ENCODE results near the gene SYNPO. TPM values are rescaled to one million over a fixed set of nuclear protein-coding genes. Genes with fewer than 3 reads are reported as not detected.

SYNPO gene
- total RNA-seq, 1 donor from 2014 or later, result 22.6 TPM

DNA sequence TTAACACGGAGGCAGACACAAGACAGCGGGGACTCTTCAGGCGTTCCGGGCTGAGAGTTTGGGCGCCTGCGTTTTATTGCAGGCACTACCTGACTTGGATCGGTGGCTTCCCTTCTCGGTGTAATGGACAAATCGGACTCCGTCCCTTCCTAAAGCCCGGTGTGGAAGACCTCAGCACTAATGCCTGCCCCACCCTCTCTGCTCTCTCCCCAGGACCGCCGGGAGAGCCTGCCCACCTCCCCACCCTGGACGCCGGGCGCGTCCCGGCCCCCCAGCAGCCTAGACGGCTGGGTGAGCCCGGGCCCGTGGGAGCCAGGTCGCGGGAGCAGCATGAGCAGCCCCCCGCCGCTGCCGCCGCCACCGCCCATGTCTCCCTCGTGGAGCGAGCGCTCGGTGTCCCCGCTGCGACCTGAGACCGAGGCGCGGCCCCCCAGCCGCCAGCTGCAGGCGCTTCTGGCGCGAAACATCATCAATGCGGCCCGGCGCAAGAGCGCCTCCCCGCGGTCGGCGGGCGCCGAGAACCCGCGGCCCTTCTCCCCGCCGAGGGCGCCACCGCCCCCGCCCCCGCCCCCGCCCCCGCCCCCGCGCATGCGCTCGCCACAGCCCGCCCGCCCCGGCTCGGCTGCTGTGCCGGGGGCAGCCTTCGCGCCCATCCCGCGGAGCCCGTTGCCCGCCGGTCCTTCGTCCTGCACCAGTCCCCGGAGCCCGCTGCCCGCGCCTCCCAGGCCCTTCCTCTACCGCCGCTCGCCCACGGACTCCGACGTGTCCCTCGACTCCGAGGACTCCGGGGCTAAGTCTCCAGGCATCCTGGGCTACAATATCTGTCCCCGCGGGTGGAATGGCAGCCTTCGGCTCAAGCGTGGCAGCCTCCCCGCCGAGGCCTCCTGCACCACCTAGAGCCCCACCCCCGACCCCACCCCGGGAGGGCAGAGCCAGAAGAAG is 16.0 kb downstream of the SYNPO start:
- DNase-seq (ENCODE audit: low spot score), result peak; percentile 64

GRCh38 chr5:150658121-150658520 is 17.7 kb downstream of the SYNPO start:
- DNase-seq (ENCODE audit: low spot score), result no peak

DNA sequence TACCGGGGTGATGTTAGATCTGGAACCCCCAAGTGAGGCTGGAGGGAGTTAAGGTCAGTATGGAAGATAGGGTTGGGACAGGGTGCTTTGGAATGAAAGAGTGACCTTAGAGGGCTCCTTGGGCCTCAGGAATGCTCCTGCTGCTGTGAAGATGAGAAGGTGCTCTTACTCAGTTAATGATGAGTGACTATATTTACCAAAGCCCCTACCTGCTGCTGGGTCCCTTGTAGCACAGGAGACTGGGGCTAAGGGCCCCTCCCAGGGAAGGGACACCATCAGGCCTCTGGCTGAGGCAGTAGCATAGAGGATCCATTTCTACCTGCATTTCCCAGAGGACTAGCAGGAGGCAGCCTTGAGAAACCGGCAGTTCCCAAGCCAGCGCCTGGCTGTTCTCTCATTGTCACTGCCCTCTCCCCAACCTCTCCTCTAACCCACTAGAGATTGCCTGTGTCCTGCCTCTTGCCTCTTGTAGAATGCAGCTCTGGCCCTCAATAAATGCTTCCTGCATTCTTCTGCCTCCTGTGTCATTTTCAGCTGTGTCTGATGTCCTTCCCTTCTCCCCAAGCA is 18.3 kb downstream of the SYNPO start:
- no peak for DNase-seq (ENCODE audit: low spot score)

DNA sequence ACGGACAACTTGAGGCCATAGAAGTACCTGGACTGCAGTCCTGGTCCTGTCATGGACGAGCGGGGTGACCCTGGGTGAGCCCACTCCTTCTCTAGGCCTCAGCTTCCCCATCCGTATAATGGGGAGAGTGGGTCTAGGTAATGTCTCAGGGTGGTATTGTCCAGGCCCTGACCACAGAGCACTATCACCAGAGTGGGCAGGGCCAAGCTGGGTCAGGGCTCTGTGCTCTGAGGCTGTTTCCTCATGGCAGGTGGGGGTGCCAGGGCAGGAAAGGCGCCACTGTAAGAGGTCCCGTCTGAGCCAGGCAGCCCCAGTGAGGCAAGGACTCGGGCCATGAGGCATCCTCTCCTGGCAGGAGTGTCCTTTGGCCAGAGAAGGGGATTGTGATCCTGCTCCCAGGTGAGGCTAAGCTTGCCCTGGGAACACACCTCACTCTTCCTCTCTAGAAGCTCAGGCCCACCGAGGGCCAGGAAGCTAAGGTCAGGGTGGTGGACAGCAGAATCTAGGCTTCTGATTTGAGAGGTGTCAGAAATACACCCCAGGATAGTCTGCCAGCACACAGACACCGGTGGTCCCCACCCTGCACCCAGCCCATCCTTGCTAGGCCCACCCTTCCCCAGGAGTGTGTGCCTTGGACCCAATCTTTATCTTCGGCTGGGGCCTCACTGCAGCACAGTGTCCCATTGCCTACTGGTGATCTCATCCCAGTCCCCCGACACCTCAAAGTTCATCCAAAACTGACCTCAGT is 19.1 kb downstream of the SYNPO start:
- no peak for DNase-seq (ENCODE audit: low spot score)

GRCh38 chr5:150660108-150660831 is 19.8 kb downstream of the SYNPO start:
- DNase-seq (ENCODE audit: low spot score), result no peak

DNA sequence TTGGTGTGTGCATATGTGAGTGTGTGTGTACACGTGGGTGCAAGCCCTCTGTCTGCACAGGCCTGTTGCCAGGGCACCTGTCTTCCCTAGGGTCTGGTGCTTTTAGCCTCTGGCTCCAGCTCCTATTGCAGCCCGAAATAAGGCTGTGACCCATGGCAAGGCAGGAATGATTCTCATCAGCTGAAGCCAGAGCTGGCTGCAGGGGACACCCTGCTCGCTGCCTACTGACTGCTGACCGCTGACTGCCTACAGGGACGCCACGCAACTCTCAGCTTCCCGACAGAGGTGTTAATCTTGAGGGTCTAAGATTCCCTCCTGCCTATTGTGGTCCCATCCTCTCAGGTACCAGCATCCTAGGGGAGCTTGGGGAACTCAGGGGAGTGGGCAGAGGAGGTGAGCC is 20.6 kb downstream of the SYNPO start, which contains the start of gene MYOZ3:
Gene MYOZ3, plus strand, starts transcription at position 166 of the 400 bp plus-strand sequence. CDS start 1,691 bp downstream, outside the sequence.
- no peak for DNase-seq (ENCODE audit: low spot score)

DNA sequence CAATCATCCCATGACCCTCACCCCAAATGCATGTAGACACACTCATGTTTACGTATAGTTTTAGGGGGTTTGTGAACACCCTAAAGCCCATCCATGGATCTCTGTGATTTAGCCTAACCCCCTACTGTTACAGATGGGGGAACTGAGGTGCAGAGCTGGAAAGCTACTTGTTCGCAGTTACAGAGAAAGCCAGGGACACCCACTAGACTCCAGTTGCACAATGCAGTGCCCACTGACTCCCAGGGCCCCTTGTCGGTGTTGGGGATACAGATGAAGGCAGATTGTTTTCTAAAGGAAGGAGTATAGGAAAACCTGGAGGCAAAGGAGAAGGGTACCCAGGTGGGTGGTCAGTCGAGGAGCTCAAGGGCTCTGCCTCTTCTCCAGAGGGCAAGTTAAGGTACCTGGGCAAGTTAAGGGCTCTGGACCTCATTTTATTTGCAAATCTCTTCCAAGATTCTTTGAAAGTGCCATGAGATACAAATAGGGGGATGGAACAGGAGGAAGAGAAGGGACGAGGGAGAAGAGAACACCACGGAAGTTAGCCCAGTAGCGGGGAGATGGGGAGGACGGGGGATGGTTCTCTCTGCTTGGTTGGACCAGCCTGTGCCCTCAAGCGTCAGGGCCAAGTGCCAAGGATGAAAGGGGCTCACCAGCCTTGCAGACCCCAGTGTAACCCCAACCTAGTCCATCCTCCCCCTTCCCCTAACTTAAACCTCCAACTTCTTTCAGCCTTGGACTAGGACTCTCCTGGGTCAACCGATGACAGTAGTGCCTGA is 21.5 kb downstream of the SYNPO start:
- DNase-seq (ENCODE audit: low spot score), result no peak

DNA sequence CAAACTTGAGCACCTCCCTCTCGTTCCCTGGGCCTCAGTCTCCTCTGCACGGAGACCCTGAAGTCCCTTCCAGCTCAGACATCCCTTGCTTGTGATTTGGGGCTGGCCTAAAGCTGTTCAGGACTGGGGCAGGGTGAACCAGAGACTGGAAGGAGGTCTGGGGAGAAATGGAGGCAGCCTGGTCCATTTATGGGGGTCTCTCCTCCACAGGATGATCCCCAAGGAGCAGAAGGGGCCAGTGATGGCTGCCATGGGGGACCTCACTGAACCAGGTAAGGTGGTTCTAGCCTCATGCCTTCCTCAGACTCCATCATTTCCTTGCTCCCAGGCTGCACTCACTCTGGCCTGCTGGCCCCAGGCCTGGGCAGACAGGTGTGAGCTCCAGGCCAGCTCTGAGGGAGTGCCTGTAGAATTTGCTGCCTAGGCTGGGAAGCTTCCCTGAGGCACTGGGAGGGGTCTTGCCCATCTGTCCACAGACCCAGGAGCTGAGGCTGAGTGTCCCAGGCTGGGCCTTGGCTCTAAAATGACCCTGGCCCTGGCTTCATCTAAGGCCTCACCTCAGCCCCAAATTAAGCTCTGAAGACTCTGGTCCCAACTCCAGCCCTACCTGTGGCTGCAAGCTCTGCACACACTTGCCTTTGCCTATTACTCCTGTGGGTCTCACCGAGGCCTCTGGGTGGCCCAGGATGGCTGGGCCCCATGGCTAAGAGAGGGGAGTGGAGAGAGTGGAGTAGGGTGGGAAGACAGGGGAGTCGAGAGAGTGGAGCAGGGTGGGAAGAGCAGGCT is 22.5 kb downstream of the SYNPO start:
- DNase-seq (ENCODE audit: low spot score), result no peak

DNA sequence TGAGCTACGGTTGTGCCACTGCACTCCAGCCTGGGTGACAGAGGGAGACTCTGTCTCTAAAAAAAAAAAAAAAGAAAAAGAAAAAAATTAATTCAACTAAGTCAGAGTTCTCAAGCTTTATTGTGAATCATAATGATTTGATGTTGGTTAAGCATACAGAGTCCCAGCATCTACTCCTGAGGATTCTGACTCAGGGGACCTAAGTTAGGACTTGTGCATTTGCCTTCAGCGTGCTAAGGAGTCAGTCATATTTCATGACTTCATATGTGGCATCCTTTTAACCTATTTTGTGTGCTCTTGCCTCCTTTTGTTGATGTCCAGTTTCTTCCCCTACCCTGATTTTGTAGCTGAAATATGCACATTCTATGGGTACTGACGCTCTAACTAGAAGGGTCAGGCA is 23.5 kb downstream of the SYNPO start:
- DNase-seq (ENCODE audit: low spot score), result no peak

- DNase-seq (ENCODE audit: low spot score), result no peak
Observed at GRCh38 chr5:150665044-150665443, 24.6 kb downstream of the SYNPO start.

- no peak for DNase-seq (ENCODE audit: low spot score)
Observed at GRCh38 chr5:150670275-150670947, 30.0 kb downstream of the SYNPO start.

- no peak for DNase-seq (ENCODE audit: low spot score)
Observed at GRCh38 chr5:150670948-150671310, 30.5 kb downstream of the SYNPO start.

- no peak for DNase-seq (ENCODE audit: low spot score)
Observed at GRCh38 chr5:150671509-150672236, 31.2 kb downstream of the SYNPO start.

GRCh38 chr5:150672237-150672883 is 31.9 kb downstream of the SYNPO start:
- peak; percentile 55 for DNase-seq (ENCODE audit: low spot score)

- DNase-seq (ENCODE audit: low spot score), result no peak
Observed at GRCh38 chr5:150672884-150673275, 32.4 kb downstream of the SYNPO start.

- no peak for DNase-seq (ENCODE audit: low spot score)
Observed at GRCh38 chr5:150674341-150674821, 33.9 kb downstream of the SYNPO start.

DNA sequence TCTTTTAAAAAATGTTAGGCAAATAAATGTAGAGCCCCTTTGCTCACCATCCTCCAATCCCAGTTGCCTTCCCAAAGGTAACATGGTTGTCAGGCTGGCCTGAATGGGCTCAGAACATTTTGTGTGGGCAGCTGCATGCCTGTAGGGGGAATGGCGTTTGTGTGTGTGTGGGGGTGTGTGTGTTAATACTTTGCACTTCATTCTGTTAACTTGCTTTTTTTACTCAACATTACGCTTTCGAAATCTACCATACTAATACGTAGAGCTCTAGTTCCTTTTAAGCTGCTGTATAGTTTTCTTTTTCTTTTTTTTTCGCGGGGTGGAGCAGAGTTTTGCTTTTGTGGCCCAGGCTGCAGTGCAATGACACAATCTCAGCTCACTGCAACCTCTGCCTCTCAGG is 34.6 kb downstream of the SYNPO start:
- DNase-seq (ENCODE audit: low spot score), result no peak

GRCh38 chr5:150676578-150676977 is 36.1 kb downstream of the SYNPO start:
- DNase-seq (ENCODE audit: low spot score), result no peak
